Measurements from ENCODE around the gene SRRM3. TPM values are rescaled to one million over a fixed set of nuclear protein-coding genes. Genes with fewer than 3 reads are reported as not detected.
A peak's percentile ranks its signal among the peaks of the same experiment; 100 is the strongest.
"Not testable (repeated sequence)": the region's sequence is repeated elsewhere in the genome, so short reads cannot be mapped to it uniquely, and the experiment has no call there.

Gene SRRM3
- total RNA-seq, 1 experiment from 2014 or later = 0.74 TPM

DNA sequence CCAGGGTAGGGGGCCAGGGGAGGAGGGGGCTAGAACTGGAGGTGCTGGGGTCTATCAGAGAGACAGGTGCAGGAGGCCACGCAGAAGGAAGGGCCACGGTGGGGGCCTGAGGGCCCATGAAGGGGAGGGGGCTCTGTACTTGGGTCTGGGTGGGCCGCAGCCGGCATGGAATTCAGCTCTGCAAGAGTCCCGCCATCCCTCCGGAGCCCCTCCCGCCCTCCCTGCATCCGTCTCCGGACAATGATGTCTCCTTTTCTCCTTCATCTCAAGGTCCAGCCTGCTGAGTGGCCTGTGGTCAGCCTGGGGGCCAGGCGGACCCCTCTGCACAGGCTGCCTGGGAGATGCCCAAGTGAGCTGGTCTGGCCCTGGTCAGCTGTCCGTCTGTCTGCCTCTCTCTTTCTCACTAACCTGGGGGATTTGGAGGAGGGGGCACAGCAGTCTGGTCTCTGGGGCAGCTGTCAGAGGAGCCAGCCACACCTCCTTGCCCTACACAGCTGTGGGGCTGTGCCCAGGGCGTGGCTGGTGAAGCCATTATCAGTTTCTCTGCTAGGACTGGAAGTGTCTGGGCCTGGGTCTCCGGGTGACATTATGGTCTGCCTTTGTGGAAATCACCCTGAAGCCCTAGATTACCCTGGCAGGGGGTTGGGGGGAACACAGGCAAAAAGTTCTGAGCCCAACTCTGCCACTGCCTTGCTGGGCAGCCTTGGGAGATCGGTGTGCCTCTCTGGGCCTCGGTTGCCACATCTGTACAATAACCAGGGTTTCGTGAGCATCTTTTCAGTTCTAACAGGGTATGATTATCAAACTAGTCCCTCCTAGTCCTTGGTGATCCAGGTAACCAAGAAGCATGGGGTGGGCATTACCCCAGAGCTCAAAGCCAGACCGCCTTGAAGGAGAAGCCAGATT lies 81.8 kb downstream of the SRRM3 start:
- H3K4me2 ChIP-seq = no peak overlapping the region
- no peak for DNase-seq
- H3K79me2 ChIP-seq (ENCODE audit: low read depth) = no peaks in the 10 kb centered on the region
- no TSS peak for BruUV-seq (replicated peaks)
- no peaks in the 10 kb centered on the region for H3K4me1 ChIP-seq (replicated peaks; ENCODE audit: insufficient read depth)
- no peaks in the 10 kb centered on the region for H4K20me1 ChIP-seq (ENCODE audit: insufficient read depth)
- no peaks in the 10 kb centered on the region for H3K9me2 ChIP-seq (ENCODE audit: insufficient read depth)
- no peak overlapping the region for H3K27ac ChIP-seq
- ChIA-PET CTCF (no interaction called here), POLR2A (ENCODE audit: unreplicated experiment) (interaction anchor here (0.6 to 0.7 kb wide), 3 partner anchors 9 to 1650 kb away, joined by 3 to 10 read pairs (median 3); no protein-coding TSS in a partner anchor)
- no peak for TF ChIP-seq EZH2 (IDR thresholded peaks at IDR 0.05; ENCODE audit: low read depth)
- TF ChIP-seq, protein P1, sequence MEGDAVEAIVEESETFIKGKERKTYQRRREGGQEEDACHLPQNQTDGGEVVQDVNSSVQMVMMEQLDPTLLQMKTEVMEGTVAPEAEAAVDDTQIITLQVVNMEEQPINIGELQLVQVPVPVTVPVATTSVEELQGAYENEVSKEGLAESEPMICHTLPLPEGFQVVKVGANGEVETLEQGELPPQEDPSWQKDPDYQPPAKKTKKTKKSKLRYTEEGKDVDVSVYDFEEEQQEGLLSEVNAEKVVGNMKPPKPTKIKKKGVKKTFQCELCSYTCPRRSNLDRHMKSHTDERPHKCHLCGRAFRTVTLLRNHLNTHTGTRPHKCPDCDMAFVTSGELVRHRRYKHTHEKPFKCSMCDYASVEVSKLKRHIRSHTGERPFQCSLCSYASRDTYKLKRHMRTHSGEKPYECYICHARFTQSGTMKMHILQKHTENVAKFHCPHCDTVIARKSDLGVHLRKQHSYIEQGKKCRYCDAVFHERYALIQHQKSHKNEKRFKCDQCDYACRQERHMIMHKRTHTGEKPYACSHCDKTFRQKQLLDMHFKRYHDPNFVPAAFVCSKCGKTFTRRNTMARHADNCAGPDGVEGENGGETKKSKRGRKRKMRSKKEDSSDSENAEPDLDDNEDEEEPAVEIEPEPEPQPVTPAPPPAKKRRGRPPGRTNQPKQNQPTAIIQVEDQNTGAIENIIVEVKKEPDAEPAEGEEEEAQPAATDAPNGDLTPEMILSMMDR (conservative IDR thresholded peaks at IDR 0.05) = no peak
- no peaks in the 10 kb centered on the region; the same call in 1 of the 2 replicates for H3F3A ChIP-seq (ENCODE audit: insufficient read depth, low read depth)
- intact Hi-C loops (cut with micrococcal nuclease; ENCODE audit: unreplicated experiment) = no loop called here
- no peak overlapping the region for H3K4me3 ChIP-seq
- H3K9me3 ChIP-seq (ENCODE audit: insufficient read depth, low read depth) = no peaks in the 10 kb centered on the region
- H3K36me3 ChIP-seq (ENCODE audit: low read depth) = no peaks in the 10 kb centered on the region
- peaks cover 34% of the 10 kb centered on the region for H3K27me3 ChIP-seq (ENCODE audit: insufficient read depth, low read depth)
- H2AFZ ChIP-seq = no peak overlapping the region

- intact Hi-C loops (cut with micrococcal nuclease; ENCODE audit: unreplicated experiment) = no loop called here
- no peaks in the 10 kb centered on the region for H3K79me2 ChIP-seq (ENCODE audit: low read depth)
- ChIA-PET CTCF (no interaction called here), POLR2A (ENCODE audit: unreplicated experiment) (no interaction called here)
- no peaks in the 10 kb centered on the region for H3K9me3 ChIP-seq (ENCODE audit: insufficient read depth, low read depth)
- H3K27ac ChIP-seq = no peak overlapping the region
- no peak overlapping the region for H3K4me2 ChIP-seq
- H3K36me3 ChIP-seq (ENCODE audit: low read depth) = no peaks in the 10 kb centered on the region
- no peak for DNase-seq
- peaks cover 21% of the 10 kb centered on the region for H3K27me3 ChIP-seq (ENCODE audit: insufficient read depth, low read depth)
- no peaks in the 10 kb centered on the region for H4K20me1 ChIP-seq (ENCODE audit: insufficient read depth)
- no TSS peak for BruUV-seq (replicated peaks)
- peaks cover 10% of the 10 kb centered on the region for H3K4me1 ChIP-seq (replicated peaks; ENCODE audit: insufficient read depth)
- no peak overlapping the region for H3K4me3 ChIP-seq
- TF ChIP-seq, protein P1 (conservative IDR thresholded peaks at IDR 0.05) = no peak
- no peak for TF ChIP-seq EZH2 (IDR thresholded peaks at IDR 0.05; ENCODE audit: low read depth)
- H2AFZ ChIP-seq = no peak overlapping the region
- H3F3A ChIP-seq (ENCODE audit: insufficient read depth, low read depth) = peaks cover 12% of the 10 kb centered on the region
- no peaks in the 10 kb centered on the region for H3K9me2 ChIP-seq (ENCODE audit: insufficient read depth)
Observed at GRCh38 chr7:76285604-76286374, 84.1 kb downstream of the SRRM3 start.

- H3K4me2 ChIP-seq = no peak overlapping the region
- CTCF ChIA-PET = no interaction called here
- no peak overlapping the region for H2AFZ ChIP-seq
- H3K36me3 ChIP-seq (ENCODE audit: low read depth) = no peaks in the 10 kb centered on the region
- POLR2A ChIA-PET (ENCODE audit: unreplicated experiment) = no interaction called here
- no peaks in the 10 kb centered on the region for H3K9me3 ChIP-seq (ENCODE audit: insufficient read depth, low read depth)
- no peaks in the 10 kb centered on the region for H3K9me2 ChIP-seq (ENCODE audit: insufficient read depth)
- intact Hi-C loops (cut with micrococcal nuclease; ENCODE audit: unreplicated experiment) = no loop called here
- no TSS peak for BruUV-seq (replicated peaks)
- no peaks in the 10 kb centered on the region for H4K20me1 ChIP-seq (ENCODE audit: insufficient read depth)
- no peak for TF ChIP-seq EZH2 (IDR thresholded peaks at IDR 0.05; ENCODE audit: low read depth)
- TF ChIP-seq, protein P1 (conservative IDR thresholded peaks at IDR 0.05) = no peak
- no peaks in the 10 kb centered on the region for H3K79me2 ChIP-seq (ENCODE audit: low read depth)
- H3K27ac ChIP-seq = no peak overlapping the region
- peaks cover 14% of the 10 kb centered on the region for H3K27me3 ChIP-seq (ENCODE audit: insufficient read depth, low read depth)
- peaks cover 20% of the 10 kb centered on the region for H3F3A ChIP-seq (ENCODE audit: insufficient read depth, low read depth)
- peaks cover 17% of the 10 kb centered on the region for H3K4me1 ChIP-seq (replicated peaks; ENCODE audit: insufficient read depth)
- no peak for DNase-seq
- H3K4me3 ChIP-seq = no peak overlapping the region
Observed at GRCh38 chr7:76286842-76287403, 85.2 kb downstream of the SRRM3 start.

DNA sequence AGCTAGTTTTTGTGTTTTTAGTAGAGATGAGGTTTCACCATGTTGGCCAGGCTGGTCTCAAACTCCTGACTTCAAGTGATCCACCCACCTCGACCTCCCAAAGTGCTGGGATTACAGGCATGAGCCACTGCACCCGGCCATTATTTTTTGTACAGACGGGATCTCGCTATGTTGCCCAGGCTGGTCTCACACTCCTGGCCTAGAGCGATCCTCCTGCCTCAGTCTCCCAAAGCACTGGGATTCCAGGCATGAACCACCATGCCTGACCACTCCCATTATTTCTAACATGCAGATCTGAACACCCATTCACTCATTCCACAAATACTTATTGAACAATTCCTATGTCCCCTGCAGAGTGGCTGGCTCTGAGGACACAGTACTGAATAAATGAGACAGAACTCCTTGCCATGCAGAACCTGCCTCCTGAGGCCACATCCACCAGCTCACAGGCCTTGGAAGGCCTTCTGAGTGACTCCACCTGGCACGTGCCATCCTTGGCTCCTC lies 89.2 kb downstream of the SRRM3 start:
- Histone ChIP-seq H3K27ac (peak overlapping the region; percentile 82), H3F3A (ENCODE audit: insufficient read depth, low read depth) (peaks cover 49% of the 10 kb centered on the region), H3K4me1 (replicated peaks; ENCODE audit: insufficient read depth) (peaks cover 55% of the 10 kb centered on the region), H3K4me2 (peak overlapping the region; percentile 55)
- not testable (repeated sequence) for H3K79me2 ChIP-seq (ENCODE audit: low read depth); DNase-seq; H3K27me3 ChIP-seq (ENCODE audit: insufficient read depth, low read depth); BruUV-seq (replicated peaks); H2AFZ ChIP-seq; H4K20me1 ChIP-seq (ENCODE audit: insufficient read depth); H3K36me3 ChIP-seq (ENCODE audit: low read depth); H3K9me3 ChIP-seq (ENCODE audit: insufficient read depth, low read depth); H3K9me2 ChIP-seq (ENCODE audit: insufficient read depth); H3K4me3 ChIP-seq
- ChIA-PET POLR2A (ENCODE audit: unreplicated experiment) (interaction anchor here (0.6 to 0.9 kb wide), 4 partner anchors 102 to 1630 kb away, joined by 3 to 4 read pairs (median 3); partner anchors contain the start of genes MDH2 and STYXL1), CTCF (interaction anchor here (0.6 to 2.1 kb wide), 8 partner anchors 16 to 1237 kb away, joined by 3 to 15 read pairs (median 4); no protein-coding TSS in a partner anchor)
- intact Hi-C loops (cut with micrococcal nuclease; ENCODE audit: unreplicated experiment) = loop anchor here (1.0 to 5.0 kb wide), 6 partner anchors 19 to 244 kb away; partner anchors contain the start of genes MDH2, STYXL1 and YWHAG

Measured in PC-9 (cell line).